HG02885 (cell line): ENCODE data around the gene PXDC1.
"Not testable (repeated sequence)": the region's sequence is repeated elsewhere in the genome, so short reads cannot be mapped to it uniquely, and the experiment has no call there.

Experiments used
- ATAC-seq: cut with Tn5 transposase; IDR thresholded peaks from one replicate; pipeline ENCODE4 v1.9.1; 2021; ENCODE audit warnings: mild to moderate bottlenecking; ENCODE audit not compliant: unreplicated experiment, poor library complexity

The PXDC1 gene

GRCh38 chr6:3687847-3688246 is 63.7 kb downstream of the PXDC1 start:
- ATAC-seq = no peak

GRCh38 chr6:3683331-3683730 is 68.2 kb downstream of the PXDC1 start:
- no peak for ATAC-seq

GRCh38 chr6:3678946-3679345 is 72.6 kb downstream of the PXDC1 start:
- ATAC-seq = no peak

- ATAC-seq = not testable (repeated sequence)
These were observed 73.8 kb downstream of the PXDC1 start for GRCh38 chr6:3677751-3678150.

- ATAC-seq = not testable (repeated sequence)
These were observed 74.2 kb downstream of the PXDC1 start for GRCh38 chr6:3677351-3677750.
